GM23248 (cell line): ENCODE data around the gene NBEA. TPM values are rescaled to one million over a fixed set of nuclear protein-coding genes. Genes with fewer than 3 reads are reported as not detected.
A peak's percentile ranks its signal among the peaks of the same experiment; 100 is the strongest.

Experiments
- DNase-seq: peaks from one replicate; pipeline ENCODE4 v3.0.0-alpha.2; 2015
- H2AFZ ChIP-seq: fragments of 200-600 bp; sonication (generic); 2 replicates; pipeline ENCODE4 v1.6.1; 2016; ENCODE audit warnings: antibody characterized with exemption
- H3F3A ChIP-seq: fragments of 200-600 bp; sonication (generic); 2 replicates; pipeline ENCODE4 v1.6.1; 2016; ENCODE audit warnings: mild to moderate bottlenecking, antibody characterized with exemption, mixed run types; ENCODE audit not compliant: insufficient read depth
- H3K27ac ChIP-seq: fragments of 200-600 bp; sonication (generic); 2 replicates; pipeline ENCODE4 v1.5.1; 2016; ENCODE audit warnings: mild to moderate bottlenecking
- H3K27me3 ChIP-seq: fragments of 200-600 bp; sonication (generic); replicated peaks from 2 replicates; pipeline ENCODE4 v1.6.1; 2016; ENCODE audit warnings: mild to moderate bottlenecking; ENCODE audit not compliant: insufficient read depth
- H3K36me3 ChIP-seq: fragments of 200-600 bp; sonication (generic); 2 replicates; pipeline ENCODE4 v1.6.1; 2016; ENCODE audit warnings: low read depth, mild to moderate bottlenecking
- H3K4me1 ChIP-seq: fragments of 200-600 bp; sonication (generic); 2 replicates; pipeline ENCODE4 v1.6.1; 2016; ENCODE audit warnings: mild to moderate bottlenecking; ENCODE audit not compliant: insufficient read depth
- H3K4me2 ChIP-seq: fragments of 200-600 bp; sonication (generic); one replicate; pipeline ENCODE4 v1.6.1; 2016; ENCODE audit warnings: mild to moderate bottlenecking; ENCODE audit not compliant: unreplicated experiment
- H3K4me3 ChIP-seq: fragments of 200-600 bp; sonication (generic); 2 replicates; pipeline ENCODE4 v1.5.1; 2016; ENCODE audit warnings: mild to moderate bottlenecking
- H3K79me2 ChIP-seq: fragments of 200-600 bp; sonication (generic); 2 replicates; pipeline ENCODE4 v1.6.1; 2016; ENCODE audit warnings: mild to moderate bottlenecking; ENCODE audit not compliant: insufficient read depth
- H3K9ac ChIP-seq: fragments of 200-600 bp; sonication (generic); 2 replicates; pipeline ENCODE4 v1.6.1; 2016; ENCODE audit warnings: mild to moderate bottlenecking
- H3K9me2 ChIP-seq: fragments of 200-600 bp; sonication (generic); 2 replicates; pipeline ENCODE4 v1.6.1; 2016; ENCODE audit warnings: mixed run types, mild to moderate bottlenecking, moderate library complexity; ENCODE audit not compliant: insufficient read depth
- H3K9me3 ChIP-seq: fragments of 200-600 bp; sonication (generic); one replicate; pipeline ENCODE4 v1.6.1; 2017; ENCODE audit warnings: low read depth
- H4K20me1 ChIP-seq: fragments of 200-600 bp; sonication (generic); 2 replicates; pipeline ENCODE4 v1.6.0; 2016; ENCODE audit not compliant: insufficient read depth
- EZH2 ChIP-seq: fragments of 200-600 bp; sonication (generic); IDR thresholded peaks from 2 replicates; pipeline ENCODE4 v1.6.1; 2018; ENCODE audit warnings: antibody characterized with exemption, mild to moderate bottlenecking; ENCODE audit not compliant: insufficient read depth, poor library complexity, severe bottlenecking
- EZH2phosphoT487 ChIP-seq: fragments of 200-600 bp; sonication (generic); IDR thresholded peaks from 2 replicates; pipeline ENCODE4 v1.6.1; 2018; ENCODE audit warnings: antibody characterized with exemption, moderate library complexity, mild to moderate bottlenecking, low read depth; ENCODE audit not compliant: insufficient read depth
- WGBS, 2 experiments: methylation state at CpG; one replicate each; pipeline ENCODE4 v1.1.6; 2015 to 2017; ENCODE audit warnings: low lambda C conversion rate in 2 of 2, low coverage in 1 of 2; ENCODE audit errors: missing lambda C conversion rate in 2 of 2; 5-methylcytosine and 5-hydroxymethylcytosine counted together
- in situ Hi-C: fragments of 300-500 bp; cut with MboI; formaldehyde crosslinking; loops from 2 replicates; pipeline ENCODE4 v1.15.0; 2020
- polyA plus RNA-seq: library from polyadenylated mRNA; unstranded; fragments of >200 nt; fragmentation: Nextera tagmentation; extraction: Ambion mirVana; gene quantifications from 2 replicates; pipeline ENCODE4 v1.2.1, GENCODE V29; 2016
- total RNA-seq: library from RNA; depleted of rRNA; stranded (reverse); fragments of >200 nt; shearing (Covaris generic); gene quantifications from 2 replicates; pipeline ENCODE4 v1.2.3, GENCODE V29; 2014

Gene NBEA
- total and polyA plus RNA-seq, 2 experiments from 2014 or later = 1.9 to 3.7 TPM

GRCh38 chr13:35706281-35706680 lies 764.2 kb downstream of the NBEA start:
- peaks cover 23% of the 10 kb centered on the region for H3F3A ChIP-seq
- H3K4me1 ChIP-seq = peaks cover 7% of the 10 kb centered on the region; the same call in 1 of the 2 replicates
- H3K27me3 ChIP-seq = no peaks in the 10 kb centered on the region
- 67 to 81% methylated on average over 3 to 7 of the region's 7 CpGs for WGBS, 2 experiments
- TF ChIP-seq EZH2 (no peak), EZH2phosphoT487 (no peak)
- no peak overlapping the region for H3K9ac ChIP-seq
- no peaks in the 10 kb centered on the region for H3K79me2 ChIP-seq
- H3K9me2 ChIP-seq = no peaks in the 10 kb centered on the region
- no peaks in the 10 kb centered on the region for H4K20me1 ChIP-seq
- H3K9me3 ChIP-seq = no peaks in the 10 kb centered on the region
- no peaks in the 10 kb centered on the region for H3K36me3 ChIP-seq
- in situ Hi-C loops = no loop called here
- no peak for DNase-seq
- H2AFZ ChIP-seq = no peak overlapping the region
- no peak overlapping the region for H3K4me3 ChIP-seq
- H3K27ac ChIP-seq = no peak overlapping the region
- H3K4me2 ChIP-seq = no peak overlapping the region

GRCh38 chr13:35706721-35707120 lies 764.7 kb downstream of the NBEA start:
- Histone ChIP-seq H3K79me2 (no peaks in the 10 kb centered on the region), H3K27me3 (no peaks in the 10 kb centered on the region), H3K4me1 (peaks cover 6% of the 10 kb centered on the region; the same call in 1 of the 2 replicates), H3K4me2 (no peak overlapping the region), H3K36me3 (no peaks in the 10 kb centered on the region), H3K9me2 (no peaks in the 10 kb centered on the region), H3K27ac (no peak overlapping the region), H3K9ac (no peak overlapping the region), H3K4me3 (no peak overlapping the region), H3F3A (peaks cover 19% of the 10 kb centered on the region), H3K9me3 (no peaks in the 10 kb centered on the region), H4K20me1 (no peaks in the 10 kb centered on the region), H2AFZ (no peak overlapping the region)
- TF ChIP-seq EZH2phosphoT487 (no peak), EZH2 (no peak)
- no peak for DNase-seq
- in situ Hi-C loops = no loop called here
- 82 to 87% methylated on average over 8 of the region's 8 CpGs for WGBS, 2 experiments

GRCh38 chr13:35711909-35712308 lies 769.8 kb downstream of the NBEA start:
- H3K9me2 ChIP-seq = no peaks in the 10 kb centered on the region
- no peaks in the 10 kb centered on the region for H3K9me3 ChIP-seq
- H3K4me1 ChIP-seq = peaks cover 22% of the 10 kb centered on the region
- no peaks in the 10 kb centered on the region for H3K36me3 ChIP-seq
- TF ChIP-seq EZH2phosphoT487 (no peak), EZH2 (no peak)
- H3K4me2 ChIP-seq = no peak overlapping the region
- no peak overlapping the region for H3K9ac ChIP-seq
- no peaks in the 10 kb centered on the region for H4K20me1 ChIP-seq
- no peaks in the 10 kb centered on the region for H3K79me2 ChIP-seq
- in situ Hi-C loops = no loop called here
- no peak overlapping the region for H2AFZ ChIP-seq
- peaks cover 15% of the 10 kb centered on the region for H3F3A ChIP-seq
- no peak overlapping the region for H3K4me3 ChIP-seq
- 71 to 81% methylated on average over 7 to 8 of the region's 8 CpGs for WGBS, 2 experiments
- no peak for DNase-seq
- H3K27me3 ChIP-seq = no peaks in the 10 kb centered on the region
- no peak overlapping the region for H3K27ac ChIP-seq

- in situ Hi-C loops = no loop called here
- peak overlapping the region; percentile 12 for H3K4me2 ChIP-seq
- no peaks in the 10 kb centered on the region for H4K20me1 ChIP-seq
- peaks cover 22% of the 10 kb centered on the region for H3K4me1 ChIP-seq
- peak; percentile 77 for DNase-seq
- no peak overlapping the region for H3K9ac ChIP-seq
- no peaks in the 10 kb centered on the region for H3K9me3 ChIP-seq
- no peaks in the 10 kb centered on the region for H3K79me2 ChIP-seq
- H3K36me3 ChIP-seq = no peaks in the 10 kb centered on the region
- peak overlapping the region; percentile 30 for H3K27ac ChIP-seq
- H3K4me3 ChIP-seq = 0 out of 2 replicates have a peak overlapping the region, but pooled peaks have one; percentile 3
- H3K27me3 ChIP-seq = no peaks in the 10 kb centered on the region
- H3K9me2 ChIP-seq = no peaks in the 10 kb centered on the region
- WGBS, 2 experiments = 22 to 25% methylated on average over 11 of the region's 11 CpGs
- no peak for TF ChIP-seq EZH2phosphoT487
- no peak for TF ChIP-seq EZH2
- H2AFZ ChIP-seq = peak overlapping the region; percentile 59
- H3F3A ChIP-seq = peaks cover 15% of the 10 kb centered on the region
These were observed 771.1 kb downstream of the NBEA start for GRCh38 chr13:35712907-35713761.
